GM10847 (cell line): ENCODE results near the gene SLC24A4.

ENCODE experiments used
- POLR2A ChIP-seq: IDR thresholded peaks from 2 replicates; pipeline ENCODE4 v1.6.1; 2011; ENCODE audit not compliant: insufficient read length; ENCODE audit errors: extremely low read depth

The SLC24A4 gene, protein sequence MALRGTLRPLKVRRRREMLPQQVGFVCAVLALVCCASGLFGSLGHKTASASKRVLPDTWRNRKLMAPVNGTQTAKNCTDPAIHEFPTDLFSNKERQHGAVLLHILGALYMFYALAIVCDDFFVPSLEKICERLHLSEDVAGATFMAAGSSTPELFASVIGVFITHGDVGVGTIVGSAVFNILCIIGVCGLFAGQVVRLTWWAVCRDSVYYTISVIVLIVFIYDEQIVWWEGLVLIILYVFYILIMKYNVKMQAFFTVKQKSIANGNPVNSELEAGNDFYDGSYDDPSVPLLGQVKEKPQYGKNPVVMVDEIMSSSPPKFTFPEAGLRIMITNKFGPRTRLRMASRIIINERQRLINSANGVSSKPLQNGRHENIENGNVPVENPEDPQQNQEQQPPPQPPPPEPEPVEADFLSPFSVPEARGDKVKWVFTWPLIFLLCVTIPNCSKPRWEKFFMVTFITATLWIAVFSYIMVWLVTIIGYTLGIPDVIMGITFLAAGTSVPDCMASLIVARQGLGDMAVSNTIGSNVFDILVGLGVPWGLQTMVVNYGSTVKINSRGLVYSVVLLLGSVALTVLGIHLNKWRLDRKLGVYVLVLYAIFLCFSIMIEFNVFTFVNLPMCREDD

DNA sequence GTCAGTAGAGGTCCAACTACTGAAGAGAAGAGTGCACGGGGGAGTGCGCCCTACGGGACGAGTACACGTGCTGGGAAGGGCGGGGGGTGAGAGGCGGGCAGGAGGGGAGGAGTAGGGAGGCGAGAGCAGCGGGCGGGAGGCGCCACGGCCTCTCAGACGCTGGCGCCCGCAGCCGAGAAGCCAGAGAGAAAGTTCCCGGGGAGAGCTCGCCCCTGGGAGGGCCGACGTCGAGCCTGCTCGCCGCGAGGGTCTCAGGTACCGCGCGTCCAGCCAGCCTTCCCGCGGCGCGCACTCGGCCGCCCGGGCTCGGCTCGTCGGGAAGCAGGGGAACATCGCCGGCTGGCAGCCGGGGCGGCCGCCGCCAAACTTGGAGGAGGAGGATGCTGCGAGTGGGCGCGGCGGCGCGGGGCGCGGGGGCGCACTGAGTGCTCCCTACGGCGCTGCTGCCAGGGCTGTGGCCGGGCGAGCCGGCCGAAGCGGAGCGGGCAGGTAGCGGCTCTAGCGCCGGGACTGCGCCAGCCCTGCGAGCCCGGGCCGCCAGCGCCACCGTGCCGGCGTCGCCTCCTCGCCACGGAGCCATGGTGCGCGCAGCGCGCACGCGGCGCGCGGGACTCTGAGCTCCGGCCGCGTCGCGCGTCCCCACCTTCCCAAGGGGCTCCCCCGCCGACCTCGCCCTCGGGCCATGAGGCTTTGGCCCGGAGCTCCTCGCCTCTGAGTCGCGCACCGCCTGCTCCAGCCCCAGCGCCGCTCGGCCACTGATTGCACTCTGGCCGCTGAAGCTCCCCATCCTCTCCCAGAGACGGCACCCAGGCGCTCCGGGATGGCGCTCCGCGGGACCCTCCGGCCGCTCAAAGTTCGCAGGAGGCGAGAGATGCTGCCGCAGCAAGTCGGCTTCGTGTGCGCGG is at the start of gene SLC24A4:
TSS of gene SLC24A4 (plus strand) at position 155 of the 905 bp plus-strand sequence. CDS start at position 821, 666 bp downstream.
- no peak for TF ChIP-seq POLR2A

DNA sequence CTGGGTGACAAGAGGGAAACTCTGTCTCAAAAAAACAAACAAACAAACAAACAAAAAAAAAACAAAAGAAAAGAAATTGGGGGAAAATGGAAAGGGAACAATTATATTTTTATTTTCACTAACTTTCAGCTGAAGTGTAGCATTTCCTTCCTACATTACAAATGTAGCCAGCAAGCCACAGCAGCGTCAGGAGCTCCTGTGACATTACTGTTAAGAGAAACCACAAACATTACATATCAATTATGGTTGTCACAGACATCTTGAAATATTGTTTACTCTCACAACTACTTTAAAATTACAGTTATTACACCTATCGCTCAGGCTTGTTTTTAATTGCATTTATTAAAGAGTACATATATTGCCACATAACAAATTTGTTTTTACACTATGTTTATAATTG is 49.8 kb upstream of the SLC24A4 start:
- no peak for TF ChIP-seq POLR2A

DNA sequence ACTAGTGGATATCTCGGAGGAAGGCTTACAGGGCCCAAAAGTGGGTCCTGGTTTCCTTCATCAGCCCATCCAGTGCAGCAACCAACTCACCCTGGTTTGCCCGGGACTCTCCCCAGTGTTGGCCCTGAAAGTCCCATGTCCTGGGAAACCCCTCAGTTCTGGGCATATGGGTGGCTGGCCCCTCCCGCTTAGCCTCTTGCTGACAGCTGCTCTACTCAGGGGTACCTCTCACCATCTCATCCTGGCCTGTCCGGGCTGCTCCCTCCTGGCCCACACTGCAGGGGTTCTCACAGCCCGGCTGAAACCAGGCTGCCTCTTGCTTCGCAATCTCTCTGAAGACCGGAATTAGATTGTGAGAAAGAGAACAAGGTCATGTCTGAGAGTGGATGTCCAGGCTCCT is 48.9 kb upstream of the SLC24A4 start:
- no peak for TF ChIP-seq POLR2A

DNA sequence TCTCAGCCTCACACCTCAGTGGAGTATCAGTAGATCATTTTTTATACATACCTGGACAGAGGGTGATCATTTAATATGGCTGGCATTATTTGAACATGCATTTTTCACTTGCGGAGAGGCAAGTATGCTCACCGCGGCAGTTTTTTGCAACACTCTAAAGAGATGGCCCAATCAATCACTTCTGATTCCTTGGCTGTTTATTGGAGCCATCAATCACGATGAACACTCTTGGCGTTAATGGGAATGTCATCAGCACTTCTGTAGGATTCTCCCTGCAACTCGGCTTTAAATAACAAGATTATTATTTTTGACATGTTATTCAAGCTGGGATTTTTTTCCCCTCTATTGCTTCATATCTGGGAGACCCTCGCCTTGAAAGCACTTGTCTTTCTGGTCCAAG is 46.9 kb upstream of the SLC24A4 start:
- TF ChIP-seq POLR2A, result no peak

DNA sequence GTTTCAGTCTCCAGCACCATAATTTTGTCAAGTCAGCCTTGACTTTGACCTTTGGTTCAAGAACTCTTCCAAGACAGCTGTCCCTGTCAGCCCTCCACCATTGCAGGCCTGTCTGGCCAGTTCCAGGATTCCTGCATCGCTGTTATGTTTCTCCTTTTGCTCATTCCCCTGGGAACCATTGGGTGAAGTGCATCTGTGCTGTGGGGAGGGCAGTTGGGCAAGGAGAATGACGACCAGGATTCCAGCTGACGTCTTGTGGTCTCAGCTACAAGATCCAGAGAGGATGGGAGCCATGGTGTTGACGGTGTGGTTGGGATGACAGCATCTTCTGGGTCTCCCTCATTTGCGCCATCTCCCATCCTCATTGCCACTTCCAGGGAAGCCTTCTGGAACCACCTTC is 45.9 kb upstream of the SLC24A4 start:
- no peak for TF ChIP-seq POLR2A

DNA sequence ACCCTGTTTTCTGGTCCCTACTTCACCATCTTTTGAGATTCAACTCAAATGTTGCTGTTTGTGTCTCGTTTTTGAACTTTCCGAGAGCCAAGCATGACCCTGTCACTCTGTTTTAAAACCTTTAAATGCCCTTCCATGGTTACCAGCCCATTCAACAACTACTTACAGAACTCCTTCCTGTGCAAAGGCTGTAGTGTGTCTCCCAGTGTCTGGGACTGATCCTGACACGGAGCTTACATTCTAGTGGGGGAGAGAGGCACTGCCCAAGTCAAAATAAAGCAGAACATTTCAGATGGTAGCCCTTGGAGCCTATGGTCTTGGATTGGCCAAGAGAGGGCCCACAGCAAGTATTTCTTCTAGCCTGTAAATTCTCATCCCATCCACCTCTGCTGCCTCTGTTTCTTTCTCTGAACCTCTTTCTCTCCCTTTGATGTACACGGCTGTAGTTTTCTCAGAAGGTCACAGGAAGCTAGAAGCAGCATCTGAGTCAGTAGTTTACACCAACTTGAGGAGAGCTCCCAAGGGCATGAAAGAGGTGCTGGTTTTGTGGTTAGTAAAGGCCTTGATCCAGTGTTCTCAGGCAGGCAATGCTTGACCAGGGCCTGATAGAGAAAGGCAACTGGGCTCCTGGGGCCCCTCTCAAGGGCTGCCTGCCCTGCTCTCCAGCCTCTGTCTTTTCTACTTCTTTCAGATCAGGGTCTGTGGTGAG is 42.3 kb upstream of the SLC24A4 start:
- TF ChIP-seq POLR2A, result no peak

DNA sequence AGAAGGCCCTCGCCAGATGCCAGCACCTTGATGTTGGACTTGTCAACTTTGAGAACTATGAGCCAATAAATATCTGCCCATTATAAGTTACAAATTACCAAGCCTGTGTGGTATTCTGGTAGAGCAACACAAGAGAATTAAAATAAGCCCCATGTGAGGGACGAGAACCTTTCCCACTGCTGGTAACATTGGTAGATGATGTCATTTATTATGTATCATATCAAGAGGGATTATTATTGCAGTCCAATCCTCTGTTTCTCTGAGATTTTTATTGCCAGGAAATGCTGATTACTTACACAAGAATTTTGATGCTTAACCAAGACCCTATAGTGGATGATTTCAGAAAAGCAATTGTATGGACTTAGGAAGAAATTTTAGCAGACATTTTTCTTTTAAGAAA is 40.3 kb upstream of the SLC24A4 start:
- no peak for TF ChIP-seq POLR2A

DNA sequence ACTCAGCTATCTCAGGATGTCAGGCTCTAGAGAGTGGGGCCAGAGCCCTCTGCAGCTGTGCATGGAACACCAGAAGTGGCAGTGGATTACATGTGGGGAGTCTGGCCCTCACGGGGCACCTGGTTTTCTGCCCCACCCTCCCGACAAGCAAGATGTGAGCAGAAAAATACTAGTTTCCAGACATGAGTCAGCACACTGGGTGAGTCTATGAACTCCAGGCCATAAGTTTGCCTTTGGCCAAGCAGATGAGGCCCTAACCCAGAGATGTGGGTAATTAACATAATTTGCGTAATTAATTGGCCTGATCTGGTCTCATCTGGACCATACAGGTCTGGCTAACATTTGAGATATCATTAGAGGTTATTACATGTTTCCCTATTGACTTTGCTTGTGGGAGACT is 37.7 kb upstream of the SLC24A4 start:
- no peak for TF ChIP-seq POLR2A

DNA sequence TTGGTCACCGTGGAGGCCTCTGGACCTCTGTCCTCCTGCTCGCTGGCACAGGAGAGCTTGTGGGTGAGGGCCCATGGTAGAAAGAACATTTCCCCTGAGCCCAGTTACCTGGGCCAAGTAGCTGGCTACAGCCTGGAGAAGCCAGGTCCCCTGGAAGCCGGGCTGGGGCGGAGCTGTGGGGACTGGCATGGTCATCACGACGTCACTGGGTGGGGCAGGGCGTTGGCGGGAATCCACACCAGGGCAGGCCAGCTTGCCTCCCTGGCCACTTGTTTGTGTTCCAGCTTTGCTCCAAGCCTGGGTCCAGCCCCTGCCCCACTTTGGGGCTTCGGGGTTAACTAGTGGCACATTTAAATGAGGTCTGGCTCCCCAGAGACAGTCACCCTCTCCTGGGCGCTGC is 35.0 kb upstream of the SLC24A4 start:
- TF ChIP-seq POLR2A, result no peak

DNA sequence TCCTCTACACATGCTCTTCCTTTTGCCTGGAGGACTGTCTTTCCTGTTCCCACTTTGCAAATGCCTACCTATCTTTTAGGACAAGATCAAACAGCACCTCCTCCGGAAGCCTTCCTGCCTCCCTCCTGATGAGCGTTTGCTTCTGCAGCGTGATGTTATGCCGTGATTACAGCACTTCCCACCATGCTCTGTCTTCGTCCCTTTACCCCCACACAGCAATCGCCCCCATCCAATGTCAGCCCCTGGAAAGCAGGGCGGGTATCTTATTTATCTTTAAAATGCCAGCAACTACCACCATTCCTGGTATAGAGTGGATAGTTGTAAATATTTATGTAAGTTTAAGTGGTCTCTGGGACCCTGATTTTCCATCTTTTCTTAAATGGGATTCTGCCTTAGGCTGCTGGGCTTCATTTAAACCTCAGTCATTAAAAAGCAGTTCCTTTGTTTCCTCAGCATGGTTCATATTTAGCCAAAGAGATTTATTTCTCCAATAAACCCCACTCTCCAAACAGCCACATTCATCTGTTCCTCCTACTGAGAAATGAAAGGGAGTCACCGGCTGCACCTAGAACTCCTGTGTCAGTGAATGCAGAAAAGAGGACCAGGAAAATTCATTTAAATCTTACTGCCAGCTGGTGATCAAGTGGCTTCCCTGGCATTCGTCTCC is 33.8 kb upstream of the SLC24A4 start:
- TF ChIP-seq POLR2A, result no peak

DNA sequence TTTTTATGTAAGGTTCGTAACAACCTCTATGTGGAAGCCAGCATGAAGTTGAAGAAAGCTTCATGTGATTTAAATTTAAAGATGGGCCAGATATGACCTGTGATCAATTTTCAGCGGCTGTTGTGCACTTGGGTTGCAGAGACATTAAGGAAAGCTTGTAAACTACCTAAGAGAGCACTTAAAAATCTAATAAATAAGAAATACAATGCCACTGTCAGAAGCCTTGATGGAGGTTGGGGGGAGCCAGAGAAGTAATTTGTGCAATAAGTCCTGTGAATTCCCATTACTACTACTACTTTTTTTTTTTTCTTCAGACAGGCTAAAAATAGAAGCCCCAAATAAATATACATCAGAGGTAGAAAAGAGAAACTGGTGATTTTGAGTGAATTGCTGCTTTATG is 30.3 kb upstream of the SLC24A4 start:
- no peak for TF ChIP-seq POLR2A

DNA sequence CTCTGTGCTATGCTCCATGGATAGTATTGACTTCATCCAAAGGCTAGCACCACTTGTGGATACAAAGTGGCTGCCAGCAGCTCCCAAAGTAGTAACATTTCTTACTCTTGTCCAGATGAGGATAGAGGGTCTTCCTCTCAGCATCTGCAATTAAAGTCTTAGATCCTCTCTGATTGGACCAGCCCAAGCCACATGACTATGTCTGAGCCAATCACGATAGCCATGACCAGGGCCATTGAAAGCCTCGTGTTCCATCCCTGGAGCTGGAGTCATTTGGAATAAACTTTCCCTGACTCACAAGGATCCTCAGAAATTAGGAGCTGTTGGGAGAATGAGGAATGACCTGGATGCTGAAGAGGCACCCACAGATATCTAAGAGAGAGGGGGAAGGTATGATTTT is 28.5 kb upstream of the SLC24A4 start:
- no peak for TF ChIP-seq POLR2A

DNA sequence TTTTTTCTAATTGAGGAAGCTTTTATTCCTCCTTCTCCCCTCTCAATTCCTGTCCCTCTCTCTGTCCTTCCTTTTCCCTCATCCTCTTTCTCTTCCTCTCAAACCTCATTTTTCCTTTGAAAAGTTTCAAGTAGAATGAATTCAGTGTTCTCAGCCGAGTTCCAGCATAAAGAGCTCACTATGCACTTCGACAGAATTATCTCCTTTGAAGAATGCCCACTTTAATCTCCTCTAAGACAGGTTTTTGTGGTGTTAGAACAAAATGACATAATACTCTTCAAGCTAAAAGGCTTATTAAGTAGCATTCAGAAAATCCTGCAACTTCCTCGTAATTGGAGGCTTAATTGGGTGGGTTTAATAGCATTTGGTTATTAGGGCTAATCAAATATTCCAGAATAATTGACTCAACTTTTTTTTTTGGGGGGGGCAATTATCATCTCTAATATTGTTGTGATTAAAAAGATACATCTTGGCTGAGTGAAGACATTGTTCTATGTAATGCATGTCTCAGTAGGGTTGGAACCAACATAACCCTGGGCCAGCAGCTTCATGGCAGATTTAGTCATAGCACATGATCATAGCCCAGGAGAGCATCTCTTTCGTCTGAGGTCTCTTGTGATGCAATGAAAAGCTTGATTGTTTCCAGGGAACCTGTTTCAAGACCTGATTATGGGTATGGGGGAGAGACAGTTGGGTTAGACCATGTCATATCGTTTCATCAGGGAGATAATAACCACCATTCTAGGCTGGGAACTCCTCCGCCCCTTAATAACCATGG is 25.0 kb upstream of the SLC24A4 start:
- no peak for TF ChIP-seq POLR2A

DNA sequence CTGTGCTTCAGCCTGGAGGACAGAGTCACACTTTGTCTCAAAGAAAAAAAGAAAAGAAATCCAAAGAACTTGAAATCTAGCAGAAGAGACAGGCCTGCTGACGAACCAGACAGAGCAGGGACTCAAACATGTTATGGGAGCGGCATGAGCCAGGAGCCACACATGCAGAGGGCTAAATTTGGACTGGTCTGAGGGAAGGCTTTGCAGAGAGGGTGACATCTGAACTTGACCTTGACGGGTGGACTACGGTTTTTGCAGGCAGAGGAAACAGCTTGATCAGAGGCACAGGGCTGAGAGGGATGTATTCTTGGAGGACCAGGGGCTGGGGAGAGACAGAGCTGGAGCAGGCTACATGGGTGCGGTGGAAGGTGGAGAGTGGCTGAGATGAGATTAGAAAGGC is 20.5 kb upstream of the SLC24A4 start:
- no peak for TF ChIP-seq POLR2A

DNA sequence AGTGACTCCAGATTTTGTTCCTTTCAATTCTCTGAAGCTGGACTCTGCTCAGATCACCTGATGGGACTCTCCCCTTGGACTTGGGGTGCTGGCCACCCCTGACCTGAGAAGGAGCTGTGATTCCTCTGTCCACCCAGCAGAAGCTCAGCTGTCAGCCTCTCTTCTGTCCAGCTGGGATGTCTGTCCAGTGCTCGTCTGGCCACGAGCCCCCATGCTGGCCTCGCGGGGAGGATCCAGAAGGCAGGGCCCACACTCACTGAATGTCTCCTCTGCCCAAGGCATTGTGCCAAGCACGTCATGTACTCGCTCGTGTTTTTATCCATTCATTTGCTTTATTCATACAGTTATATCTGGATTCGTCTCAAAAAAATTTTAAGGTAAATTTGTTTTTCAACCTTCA is 14.2 kb upstream of the SLC24A4 start:
- no peak for TF ChIP-seq POLR2A
